WERI-Rb-1 (cell line): ENCODE data around the gene AVPR2.
A peak's percentile ranks its signal among the peaks of the same experiment; 100 is the strongest.

Experiments used
- DNase-seq: peaks from one replicate; pipeline ENCODE4 v3.0.0-alpha.2; 2020
- H3K27ac ChIP-seq: fragments of 250-450 bp; sonication (Bioruptor Pico); 2 replicates; pipeline ENCODE4 v1.5.1; 2020; ENCODE audit warnings: mild to moderate bottlenecking, moderate library complexity
- H3K27me3 ChIP-seq: fragments of 250-450 bp; sonication (Bioruptor Pico); 2 replicates; pipeline ENCODE4 v1.5.1; 2021; ENCODE audit warnings: mild to moderate bottlenecking, low read depth, moderate library complexity; ENCODE audit not compliant: insufficient read depth, severe bottlenecking
- H3K36me3 ChIP-seq: fragments of 250-450 bp; sonication (Bioruptor Pico); 2 replicates; pipeline ENCODE4 v1.5.1; 2020; ENCODE audit warnings: mild to moderate bottlenecking, moderate library complexity
- H3K4me3 ChIP-seq: 2 replicates; pipeline ENCODE4 v1.5.1; 2011; ENCODE audit warnings: low read depth, mild to moderate bottlenecking, control low read depth, low read length
- H3K9me3 ChIP-seq: fragments of 250-450 bp; sonication (Bioruptor Pico); 2 replicates; pipeline ENCODE4 v1.5.1; 2021; ENCODE audit warnings: mild to moderate bottlenecking, moderate library complexity; ENCODE audit not compliant: severe bottlenecking
- CTCF ChIP-seq: IDR thresholded peaks from 2 replicates; pipeline ENCODE4 v1.5.1; 2011; ENCODE audit warnings: low read depth, mild to moderate bottlenecking, control low read depth, inconsistent platforms, low read length

AVPR2 gene

DNA sequence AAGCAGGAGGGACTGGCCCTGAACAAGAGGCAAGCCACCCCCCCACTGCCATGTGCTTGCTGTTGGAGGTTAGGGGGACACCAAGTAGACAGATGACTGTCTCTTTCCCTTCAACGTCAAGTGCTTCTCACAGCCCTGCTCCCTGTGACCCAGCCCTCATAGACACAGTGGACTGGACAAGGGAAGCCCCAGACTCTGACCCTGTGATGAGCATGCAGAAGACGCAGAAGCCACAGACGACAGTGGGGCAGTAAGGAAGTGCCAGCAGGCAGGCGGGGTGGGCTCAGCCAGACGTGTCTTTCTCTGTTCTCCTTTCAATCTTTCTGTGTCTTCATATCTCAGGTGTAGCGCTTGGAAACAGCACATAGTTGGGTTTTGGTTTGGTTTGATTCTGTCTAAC is 16.1 kb upstream of the AVPR2 start:
- no peak for TF ChIP-seq CTCF
- Histone ChIP-seq H3K4me3 (no peak overlapping the region), H3K9me3 (no peaks in the 10 kb centered on the region), H3K36me3 (no peaks in the 10 kb centered on the region), H3K27ac (no peak overlapping the region), H3K27me3 (peaks cover 29% of the 10 kb centered on the region)
- no peak for DNase-seq

DNA sequence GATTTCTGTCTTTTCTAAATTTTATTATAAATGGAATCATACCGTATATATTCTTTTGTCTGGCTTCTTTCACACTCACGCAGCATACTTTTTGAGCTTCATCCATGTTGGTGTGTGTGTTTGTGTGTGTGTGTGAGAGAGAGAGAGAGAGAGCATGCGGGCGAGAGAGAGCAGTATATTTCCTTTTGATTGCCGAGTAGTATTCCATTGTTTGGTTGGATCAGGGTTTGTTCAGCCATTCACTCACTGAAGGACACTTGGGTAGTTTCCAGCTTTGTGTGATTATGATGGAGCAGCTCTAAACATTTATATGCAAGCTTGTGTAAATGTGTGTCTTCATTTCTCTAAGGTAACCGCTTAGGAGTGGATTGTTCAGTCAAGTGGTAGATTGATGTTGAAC is 15.3 kb upstream of the AVPR2 start:
- no peaks in the 10 kb centered on the region for H3K36me3 ChIP-seq
- DNase-seq: no peak
- peaks cover 29% of the 10 kb centered on the region for H3K27me3 ChIP-seq
- no peaks in the 10 kb centered on the region for H3K9me3 ChIP-seq
- no peak overlapping the region for H3K4me3 ChIP-seq
- H3K27ac ChIP-seq: no peak overlapping the region
- TF ChIP-seq CTCF: no peak

GRCh38 chrX:153897899-153898298 is 6.6 kb upstream of the AVPR2 start:
- peaks cover 9% of the 10 kb centered on the region for H3K27me3 ChIP-seq
- TF ChIP-seq CTCF: no peak

DNA sequence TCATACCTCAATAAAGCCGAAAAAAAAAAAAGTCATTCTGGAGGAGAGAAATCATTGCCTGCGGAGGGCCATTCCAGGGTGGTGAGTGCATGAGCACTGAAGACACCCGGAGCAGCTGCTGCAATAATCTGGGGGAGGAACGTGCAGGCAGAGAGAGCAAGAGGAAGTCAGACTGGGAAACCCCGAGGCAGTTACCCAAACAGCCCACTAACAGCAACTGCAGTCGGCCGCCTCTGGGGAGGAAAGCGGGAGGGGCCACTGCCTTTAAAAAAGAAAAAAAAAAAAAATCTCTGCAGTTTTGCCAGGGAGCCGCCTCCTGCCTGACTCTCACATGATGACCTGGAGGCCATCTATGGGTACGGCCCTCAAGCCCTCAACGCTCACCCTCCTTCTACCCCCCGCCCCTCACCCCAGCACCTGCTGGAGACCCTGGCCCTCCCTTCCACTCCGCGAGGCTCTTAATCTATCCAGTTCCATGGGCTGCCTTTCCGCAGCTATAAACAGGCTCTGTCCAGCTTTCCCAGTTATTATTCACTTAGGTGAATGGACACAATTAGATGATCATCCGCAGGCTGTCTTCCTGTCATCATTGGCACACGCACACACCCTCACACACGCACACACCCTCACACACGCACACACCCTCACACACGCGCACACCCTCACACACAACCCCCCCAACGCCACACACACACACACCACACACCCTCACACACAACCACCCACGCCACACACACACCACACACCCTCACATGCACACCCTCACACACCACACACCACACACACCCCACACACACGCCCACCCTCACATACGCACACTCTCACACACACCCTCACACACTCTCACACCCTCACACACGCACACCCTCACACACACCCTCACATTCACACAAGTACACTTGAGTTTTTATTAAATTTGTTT is 3.4 kb upstream of the AVPR2 start:
- Histone ChIP-seq H3K27ac (peak overlapping the region; percentile 37; the same call in 1 of the 2 replicates), H3K9me3 (peaks cover 7% of the 10 kb centered on the region), H3K27me3 (peaks cover 9% of the 10 kb centered on the region), H3K4me3 (no peak overlapping the region), H3K36me3 (no peaks in the 10 kb centered on the region)
- TF ChIP-seq CTCF: no peak
- DNase-seq: peak; percentile 78

More at GRCh38 chrX:153897899-153898298, 6.6 kb upstream of the AVPR2 start:
- Histone ChIP-seq H3K27ac (no peak overlapping the region), H3K4me3 (no peak overlapping the region), H3K9me3 (peaks cover 9% of the 10 kb centered on the region), H3K36me3 (no peaks in the 10 kb centered on the region)
- DNase-seq: no peak

- peak; percentile 41 for DNase-seq
- Histone ChIP-seq H3K4me3 (no peak overlapping the region), H3K27ac (no peak overlapping the region), H3K36me3 (no peaks in the 10 kb centered on the region), H3K9me3 (peaks cover 5% of the 10 kb centered on the region), H3K27me3 (peaks cover 8% of the 10 kb centered on the region)
- no peak for TF ChIP-seq CTCF
Measured at GRCh38 chrX:153901753-153902140, 2.7 kb upstream of the AVPR2 start.
